K562 (cell line): Measurements from ENCODE around the gene CFL2. TPM values are rescaled to one million over a fixed set of nuclear protein-coding genes. Genes with fewer than 3 reads are reported as not detected.

Source experiments
- BACH1 ChIP-seq: fragments of 200-800 bp; sonication (Bioruptor generic); IDR thresholded peaks from 2 replicates; pipeline ENCODE4 v1.6.1; 2016; ENCODE audit warnings: missing genetic modification characterization, missing compliant biosample characterization
- CGGBP1 ChIP-seq: fragments of 250-450 bp; sonication (Bioruptor Pico); IDR thresholded peaks from 2 replicates; pipeline ENCODE4 v1.9.0; 2021; ENCODE audit warnings: mild to moderate bottlenecking
- E2F4 ChIP-seq: sonication (generic); formaldehyde crosslinking; IDR thresholded peaks from 2 replicates; pipeline ENCODE4 v1.8.0; 2022; ENCODE audit warnings: mild to moderate bottlenecking, low read depth, missing genetic modification reagents
- EGR1 ChIP-seq: fragments of 450-650 bp; conservative IDR thresholded peaks from 2 replicates; pipeline ENCODE4 v1.6.1; 2017; ENCODE audit warnings: mild to moderate bottlenecking
- POLR2G ChIP-seq: fragments of 200-400 bp; formaldehyde crosslinking; IDR thresholded peaks from 2 replicates; pipeline ENCODE4 v1.6.1; 2017; ENCODE audit warnings: low read depth, mild to moderate bottlenecking, antibody characterized with exemption, low read length, moderate library complexity
- SETDB1 ChIP-seq: IDR thresholded peaks from one replicate; pipeline ENCODE4 v1.6.1; 2012; ENCODE audit warnings: low read length, control low read depth, inconsistent platforms
- ZNF639 ChIP-seq, 2 experiments: fragments of 200-800 bp in 1 of 2; sonication (Bioruptor generic) in 1 of 2; sonication (generic) in 1 of 2; formaldehyde crosslinking in 1 of 2; IDR thresholded peaks in 1 of 2; conservative IDR thresholded peaks in 1 of 2; 2 replicates each; pipeline versions ENCODE4 v1.5.0 to v1.6.1; 2016 to 2020; ENCODE audit warnings: missing compliant biosample characterization in 1 of 2, missing genetic modification characterization in 1 of 2, missing genetic modification reagents in 1 of 2
- ZNF778 ChIP-seq: fragments of 450-650 bp; formaldehyde crosslinking; IDR thresholded peaks from 2 replicates; pipeline ENCODE4 v1.4.0; 2020; ENCODE audit warnings: mild to moderate bottlenecking, moderate library complexity
- polyA plus RNA-seq, 8 experiments: library from polyadenylated mRNA; depleted of rRNA in 4 of 8; stranded (reverse) in 5 of 8; unstranded in 3 of 8; fragments of >200 nt; fragmentation: Nextera tagmentation in 2 of 8; fragmentation: Illumina TruSeq in 1 of 8; extraction: Ambion mirVana in 2 of 8; extraction: Trizol in 1 of 8; gene quantifications; 2 replicates each; pipeline versions ENCODE4 v1.2.1 to v1.2.3, GENCODE V29; 2011 to 2014; ENCODE audit warnings: inconsistent platforms in 1 of 8, missing spikeins in 1 of 8
- total RNA-seq, 7 experiments: library from RNA; depleted of rRNA in 6 of 7; stranded (reverse); fragments of >200 nt in 6 of 7; fragmentation: Illumina TruSeq in 2 of 7; extraction: Trizol in 2 of 7; gene quantifications; 2 replicates each; pipeline versions ENCODE4 v1.2.1 to v1.2.3, GENCODE V29; 2011 to 2021; ENCODE audit warnings: low replicate concordance in 1 of 7
- TF ChIP-seq, protein P1 (sequence below), 2 experiments: fragments of 450-650 bp; formaldehyde crosslinking in 1 of 2; IDR thresholded peaks; 2 replicates each; pipeline versions ENCODE4 v1.4.0 to v1.6.1; 2014 to 2020; ENCODE audit warnings: mild to moderate bottlenecking in 2 of 2, borderline replicate concordance in 1 of 2, low read depth in 1 of 2

Gene CFL2
- total and polyA plus RNA-seq, 9 of the 15 experiments (the other 6 are each of a cell fraction or from before 2014, with no cell fraction given), result 2.0 to 12.7 (median 5.1) TPM

DNA sequence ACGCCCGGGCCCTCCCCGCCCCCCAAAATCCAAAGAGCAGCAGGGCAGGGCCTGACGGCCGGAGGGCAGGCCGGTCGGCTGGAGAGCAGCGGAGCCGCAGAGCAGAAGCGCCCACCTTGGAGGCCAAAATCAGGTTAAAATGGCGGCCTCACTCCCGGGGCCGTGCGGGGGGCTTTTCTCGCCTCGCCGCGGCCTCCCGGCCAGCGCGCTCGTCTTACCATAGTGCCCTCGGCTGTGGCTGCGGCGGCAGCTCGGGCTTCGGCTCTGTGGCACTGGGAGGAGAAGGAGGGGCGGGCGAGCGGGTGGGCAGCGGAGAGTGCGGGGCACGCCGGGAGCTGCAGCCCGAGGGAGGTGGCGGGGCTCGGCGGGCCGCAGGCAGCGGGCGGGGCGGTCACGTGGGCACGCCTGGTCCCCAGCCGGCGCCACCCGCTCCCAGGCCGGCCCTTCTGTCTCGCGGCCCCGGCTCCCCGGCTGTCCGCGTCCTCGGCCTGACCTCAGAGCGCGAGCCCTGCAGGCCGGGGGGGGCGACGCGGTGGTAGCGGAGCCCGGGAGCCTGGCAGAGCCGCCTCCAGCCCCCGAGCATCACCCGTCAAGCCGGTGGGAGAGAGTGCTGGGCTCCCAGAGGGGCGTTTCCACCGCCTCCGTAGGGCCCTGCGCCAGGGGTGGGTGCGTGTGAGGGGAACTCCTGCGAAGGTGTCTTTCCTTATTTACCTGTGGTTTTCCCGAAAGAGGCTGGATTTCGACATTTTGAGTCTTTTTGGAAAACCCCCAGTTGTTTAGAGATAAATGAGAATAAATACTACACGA is at the start of gene CFL2 (continued):
- TF ChIP-seq, protein P1, sequence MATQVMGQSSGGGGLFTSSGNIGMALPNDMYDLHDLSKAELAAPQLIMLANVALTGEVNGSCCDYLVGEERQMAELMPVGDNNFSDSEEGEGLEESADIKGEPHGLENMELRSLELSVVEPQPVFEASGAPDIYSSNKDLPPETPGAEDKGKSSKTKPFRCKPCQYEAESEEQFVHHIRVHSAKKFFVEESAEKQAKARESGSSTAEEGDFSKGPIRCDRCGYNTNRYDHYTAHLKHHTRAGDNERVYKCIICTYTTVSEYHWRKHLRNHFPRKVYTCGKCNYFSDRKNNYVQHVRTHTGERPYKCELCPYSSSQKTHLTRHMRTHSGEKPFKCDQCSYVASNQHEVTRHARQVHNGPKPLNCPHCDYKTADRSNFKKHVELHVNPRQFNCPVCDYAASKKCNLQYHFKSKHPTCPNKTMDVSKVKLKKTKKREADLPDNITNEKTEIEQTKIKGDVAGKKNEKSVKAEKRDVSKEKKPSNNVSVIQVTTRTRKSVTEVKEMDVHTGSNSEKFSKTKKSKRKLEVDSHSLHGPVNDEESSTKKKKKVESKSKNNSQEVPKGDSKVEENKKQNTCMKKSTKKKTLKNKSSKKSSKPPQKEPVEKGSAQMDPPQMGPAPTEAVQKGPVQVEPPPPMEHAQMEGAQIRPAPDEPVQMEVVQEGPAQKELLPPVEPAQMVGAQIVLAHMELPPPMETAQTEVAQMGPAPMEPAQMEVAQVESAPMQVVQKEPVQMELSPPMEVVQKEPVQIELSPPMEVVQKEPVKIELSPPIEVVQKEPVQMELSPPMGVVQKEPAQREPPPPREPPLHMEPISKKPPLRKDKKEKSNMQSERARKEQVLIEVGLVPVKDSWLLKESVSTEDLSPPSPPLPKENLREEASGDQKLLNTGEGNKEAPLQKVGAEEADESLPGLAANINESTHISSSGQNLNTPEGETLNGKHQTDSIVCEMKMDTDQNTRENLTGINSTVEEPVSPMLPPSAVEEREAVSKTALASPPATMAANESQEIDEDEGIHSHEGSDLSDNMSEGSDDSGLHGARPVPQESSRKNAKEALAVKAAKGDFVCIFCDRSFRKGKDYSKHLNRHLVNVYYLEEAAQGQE (IDR thresholded peaks at IDR 0.05; ENCODE audit: borderline replicate concordance), result peak; percentile 68
- TF ChIP-seq, protein P1 (CRISPR knock-in tag; IDR thresholded peaks at IDR 0.05; ENCODE audit: low read depth), result no peak
- no peak for TF ChIP-seq BACH1 (tag)
- TF ChIP-seq E2F4 (CRISPR knock-in tag), result no peak
- no peak for TF ChIP-seq ZNF639 (CRISPR knock-in tag; conservative IDR thresholded peaks at IDR 0.05 in 1 of 2, IDR thresholded peaks at IDR 0.05 in 1 of 2)
- 0 out of 2 replicates have a peak, but pooled peaks have one; percentile 7 for TF ChIP-seq EGR1
- peak; percentile 86 for TF ChIP-seq POLR2G
- TF ChIP-seq SETDB1, result no peak
- TF ChIP-seq CGGBP1 (CRISPR knock-in tag), result no peak
- TF ChIP-seq ZNF778 (CRISPR knock-in tag), result no peak
